ENCODE results near the gene TLE7.

TLE7 gene

DNA sequence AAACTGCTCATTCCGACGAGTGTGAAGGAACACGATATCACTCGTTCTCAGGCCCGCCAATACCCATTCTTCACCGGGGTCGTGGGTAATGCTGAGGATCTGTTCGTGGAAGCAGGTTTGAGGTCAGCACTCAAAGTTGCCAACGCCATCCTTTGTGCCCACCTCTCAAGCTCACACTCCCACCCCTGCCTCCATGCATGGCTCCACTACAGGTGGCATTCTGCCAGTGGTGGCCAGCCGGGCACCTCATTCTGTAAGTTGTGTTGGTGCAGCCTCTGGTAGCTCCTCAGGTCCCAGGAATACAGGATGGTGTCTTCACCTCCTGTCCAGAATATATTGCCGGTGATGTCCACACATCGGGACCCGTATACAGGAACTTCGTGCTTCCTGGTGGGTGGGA lies 10.7 kb downstream of the TLE7 start:
- Histone ChIP-seq H3K27me3 (peaks cover 0 to 20% of the 10 kb centered on the region in 2 donors), H3K4me3 (no peak overlapping the region), H3K4me1 (no peaks in the 10 kb centered on the region), H3K27ac (no peak overlapping the region), H3K36me3 (no peaks in the 10 kb centered on the region), H3K9me3 (no peaks in the 10 kb centered on the region)
- TF ChIP-seq, protein P1, sequence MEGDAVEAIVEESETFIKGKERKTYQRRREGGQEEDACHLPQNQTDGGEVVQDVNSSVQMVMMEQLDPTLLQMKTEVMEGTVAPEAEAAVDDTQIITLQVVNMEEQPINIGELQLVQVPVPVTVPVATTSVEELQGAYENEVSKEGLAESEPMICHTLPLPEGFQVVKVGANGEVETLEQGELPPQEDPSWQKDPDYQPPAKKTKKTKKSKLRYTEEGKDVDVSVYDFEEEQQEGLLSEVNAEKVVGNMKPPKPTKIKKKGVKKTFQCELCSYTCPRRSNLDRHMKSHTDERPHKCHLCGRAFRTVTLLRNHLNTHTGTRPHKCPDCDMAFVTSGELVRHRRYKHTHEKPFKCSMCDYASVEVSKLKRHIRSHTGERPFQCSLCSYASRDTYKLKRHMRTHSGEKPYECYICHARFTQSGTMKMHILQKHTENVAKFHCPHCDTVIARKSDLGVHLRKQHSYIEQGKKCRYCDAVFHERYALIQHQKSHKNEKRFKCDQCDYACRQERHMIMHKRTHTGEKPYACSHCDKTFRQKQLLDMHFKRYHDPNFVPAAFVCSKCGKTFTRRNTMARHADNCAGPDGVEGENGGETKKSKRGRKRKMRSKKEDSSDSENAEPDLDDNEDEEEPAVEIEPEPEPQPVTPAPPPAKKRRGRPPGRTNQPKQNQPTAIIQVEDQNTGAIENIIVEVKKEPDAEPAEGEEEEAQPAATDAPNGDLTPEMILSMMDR (IDR thresholded peaks at IDR 0.05) = no peak
- intact Hi-C loops (cut with DNase I; ENCODE audit: low total_unique reads) = no loop called here
- DNase-seq = no peak

DNA sequence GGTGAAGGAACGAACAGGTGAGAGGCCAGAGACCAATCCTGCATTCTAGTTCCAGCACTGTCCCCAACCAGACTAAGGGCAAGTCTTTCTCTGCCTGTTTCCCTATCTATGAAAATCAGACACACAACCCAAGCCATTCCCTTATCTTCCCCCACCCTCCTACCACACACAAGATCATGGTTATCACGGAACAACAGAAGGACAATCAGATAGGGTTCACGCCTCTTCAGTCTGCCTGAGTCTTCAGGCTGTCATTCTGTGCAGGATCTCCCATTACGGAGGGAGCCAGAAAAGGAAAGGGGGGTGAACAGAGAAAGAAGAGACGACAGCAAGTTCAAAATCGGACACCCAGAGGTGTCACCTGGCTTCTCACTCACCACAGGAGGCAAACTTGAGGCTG lies 11.1 kb downstream of the TLE7 start:
- peaks cover 0 to 24% of the 10 kb centered on the region in 2 donors for H3K27me3 ChIP-seq
- no peak for DNase-seq
- intact Hi-C loops (cut with DNase I; ENCODE audit: low total_unique reads) = no loop called here
- H3K4me1 ChIP-seq = no peaks in the 10 kb centered on the region
- no peak overlapping the region for H3K4me3 ChIP-seq
- no peaks in the 10 kb centered on the region for H3K9me3 ChIP-seq
- no peaks in the 10 kb centered on the region for H3K36me3 ChIP-seq
- TF ChIP-seq, protein P1 (IDR thresholded peaks at IDR 0.05) = no peak
- H3K27ac ChIP-seq = no peak overlapping the region

DNA sequence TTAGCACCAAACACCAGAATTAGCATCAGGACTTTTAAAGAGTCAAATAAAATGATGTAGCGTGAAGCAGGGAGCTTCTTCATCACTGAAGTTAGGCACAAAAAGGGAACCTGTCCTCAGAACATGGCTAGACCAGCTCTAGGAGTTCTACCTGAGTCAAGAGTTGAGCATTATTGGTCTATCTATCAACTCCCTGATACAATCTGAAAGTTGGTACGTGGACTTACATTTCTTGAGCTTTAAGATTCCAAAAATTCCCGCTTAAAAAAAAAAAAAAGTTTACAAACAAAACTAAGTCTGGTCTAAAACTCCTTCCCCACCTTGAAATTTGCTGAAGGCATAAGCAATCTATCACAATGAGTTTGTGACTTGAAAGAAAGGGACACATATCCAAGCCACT lies 12.3 kb downstream of the TLE7 start:
- TF ChIP-seq, protein P1 (IDR thresholded peaks at IDR 0.05) = no peak
- H3K27me3 ChIP-seq = peaks cover 0 to 30% of the 10 kb centered on the region in 2 donors

DNA sequence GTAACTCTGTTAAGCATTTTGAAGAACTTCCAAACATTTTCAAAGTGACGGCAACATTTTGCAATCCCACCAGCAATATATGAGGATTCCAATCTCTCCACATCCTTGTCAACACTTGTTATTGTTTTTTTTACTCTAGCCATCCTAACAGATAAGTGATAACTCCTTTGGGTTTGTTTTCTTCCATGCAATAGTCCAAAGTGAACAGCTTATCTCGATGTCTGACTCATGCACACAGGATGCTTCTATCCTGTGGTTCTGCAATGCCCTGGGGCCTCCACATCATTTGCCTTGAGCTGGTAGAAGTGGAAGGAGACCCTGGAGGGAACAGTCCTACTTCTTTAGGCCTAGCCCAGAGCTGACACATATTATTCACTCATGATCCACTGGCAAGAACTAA lies 13.0 kb downstream of the TLE7 start:
- H3K4me3 ChIP-seq = no peak overlapping the region
- intact Hi-C loops (cut with DNase I; ENCODE audit: low total_unique reads) = no loop called here
- no peak for DNase-seq
- peaks cover 0 to 35% of the 10 kb centered on the region in 2 donors for H3K27me3 ChIP-seq
- H3K27ac ChIP-seq = no peak overlapping the region
- no peaks in the 10 kb centered on the region for H3K9me3 ChIP-seq
- H3K36me3 ChIP-seq = no peaks in the 10 kb centered on the region
- TF ChIP-seq, protein P1 (IDR thresholded peaks at IDR 0.05) = no peak
- no peaks in the 10 kb centered on the region for H3K4me1 ChIP-seq

More for the DNA sequence above, 12.3 kb downstream of the TLE7 start:
- Histone ChIP-seq H3K4me3 (no peak overlapping the region), H3K36me3 (no peaks in the 10 kb centered on the region), H3K4me1 (no peaks in the 10 kb centered on the region), H3K9me3 (no peaks in the 10 kb centered on the region), H3K27ac (no peak overlapping the region)
- DNase-seq = no peak
- intact Hi-C loops (cut with DNase I; ENCODE audit: low total_unique reads) = no loop called here

DNA sequence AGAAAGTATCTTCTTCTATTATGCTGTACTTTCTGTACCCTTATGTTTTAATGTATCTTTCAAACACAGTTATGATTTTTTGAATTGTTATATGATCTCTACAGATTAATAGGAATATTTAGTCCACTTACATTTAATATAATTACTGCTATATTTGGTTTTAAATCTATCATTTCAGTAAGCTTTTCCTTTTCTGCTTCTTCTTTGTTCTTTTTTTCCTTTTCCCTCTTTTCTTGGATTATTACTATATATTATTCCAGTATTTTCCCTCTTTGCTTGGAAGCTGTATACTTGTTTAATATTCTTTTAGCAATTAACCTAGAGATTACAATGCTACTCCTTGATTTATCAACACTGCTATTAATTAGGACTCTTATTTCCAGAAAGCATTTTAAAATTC lies 13.5 kb downstream of the TLE7 start:
- H3K4me1 ChIP-seq = no peaks in the 10 kb centered on the region
- peaks cover 0 to 35% of the 10 kb centered on the region in 2 donors for H3K27me3 ChIP-seq
- H3K9me3 ChIP-seq = no peaks in the 10 kb centered on the region
- TF ChIP-seq, protein P1 (IDR thresholded peaks at IDR 0.05) = no peak
- H3K36me3 ChIP-seq = no peaks in the 10 kb centered on the region
- no peak overlapping the region for H3K27ac ChIP-seq
- DNase-seq = no peak
- no peak overlapping the region for H3K4me3 ChIP-seq
- intact Hi-C loops (cut with DNase I; ENCODE audit: low total_unique reads) = no loop called here

Data from tibial artery (tissue), 4 donors.